ENCODE results near the gene RANBP10.

DNA sequence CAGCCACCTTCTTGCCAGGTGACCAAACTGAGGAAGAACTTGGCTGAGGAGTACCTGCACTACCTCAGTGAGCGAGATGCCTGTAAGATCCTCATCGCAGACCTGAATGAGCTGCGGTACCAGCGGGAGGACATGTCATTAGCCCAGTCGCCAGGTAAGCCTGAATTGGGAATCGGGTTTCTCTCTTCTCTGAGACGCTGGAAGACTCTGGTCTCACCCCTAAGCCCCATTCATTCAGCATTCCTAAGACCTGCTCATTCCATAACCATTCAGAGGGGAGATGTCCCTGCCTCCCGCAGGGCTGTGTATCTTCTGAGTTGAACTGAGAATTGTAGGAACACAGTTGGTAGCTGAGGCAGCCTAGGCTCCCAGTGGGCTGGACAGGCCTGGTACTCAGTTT lies 18.8 kb upstream of the RANBP10 start:
- TF ChIP-seq SMARCB1 (IDR thresholded peaks at IDR 0.05; ENCODE audit: insufficient read length, low read depth), result no peak
- TF ChIP-seq POLR3A (IDR thresholded peaks at IDR 0.05; ENCODE audit: borderline replicate concordance, extremely low read depth, insufficient read depth, insufficient read length), result no peak
- TF ChIP-seq DNMT1 (IDR thresholded peaks at IDR 0.05), result no peak
- no peak for TF ChIP-seq CREB1 (IDR thresholded peaks at IDR 0.05)
- no peak for TF ChIP-seq CREB1 (CRISPR knock-in tag; IDR thresholded peaks at IDR 0.05)
- TF ChIP-seq CTCF (IDR thresholded peaks at IDR 0.05 in 2 of 3, conservative IDR thresholded peaks at IDR 0.05 in 1 of 3; ENCODE audit: insufficient read depth in 2 of 3, low read depth in 1 of 3, low read length in 3 of 3), result no peak
- TF ChIP-seq, protein P1, sequence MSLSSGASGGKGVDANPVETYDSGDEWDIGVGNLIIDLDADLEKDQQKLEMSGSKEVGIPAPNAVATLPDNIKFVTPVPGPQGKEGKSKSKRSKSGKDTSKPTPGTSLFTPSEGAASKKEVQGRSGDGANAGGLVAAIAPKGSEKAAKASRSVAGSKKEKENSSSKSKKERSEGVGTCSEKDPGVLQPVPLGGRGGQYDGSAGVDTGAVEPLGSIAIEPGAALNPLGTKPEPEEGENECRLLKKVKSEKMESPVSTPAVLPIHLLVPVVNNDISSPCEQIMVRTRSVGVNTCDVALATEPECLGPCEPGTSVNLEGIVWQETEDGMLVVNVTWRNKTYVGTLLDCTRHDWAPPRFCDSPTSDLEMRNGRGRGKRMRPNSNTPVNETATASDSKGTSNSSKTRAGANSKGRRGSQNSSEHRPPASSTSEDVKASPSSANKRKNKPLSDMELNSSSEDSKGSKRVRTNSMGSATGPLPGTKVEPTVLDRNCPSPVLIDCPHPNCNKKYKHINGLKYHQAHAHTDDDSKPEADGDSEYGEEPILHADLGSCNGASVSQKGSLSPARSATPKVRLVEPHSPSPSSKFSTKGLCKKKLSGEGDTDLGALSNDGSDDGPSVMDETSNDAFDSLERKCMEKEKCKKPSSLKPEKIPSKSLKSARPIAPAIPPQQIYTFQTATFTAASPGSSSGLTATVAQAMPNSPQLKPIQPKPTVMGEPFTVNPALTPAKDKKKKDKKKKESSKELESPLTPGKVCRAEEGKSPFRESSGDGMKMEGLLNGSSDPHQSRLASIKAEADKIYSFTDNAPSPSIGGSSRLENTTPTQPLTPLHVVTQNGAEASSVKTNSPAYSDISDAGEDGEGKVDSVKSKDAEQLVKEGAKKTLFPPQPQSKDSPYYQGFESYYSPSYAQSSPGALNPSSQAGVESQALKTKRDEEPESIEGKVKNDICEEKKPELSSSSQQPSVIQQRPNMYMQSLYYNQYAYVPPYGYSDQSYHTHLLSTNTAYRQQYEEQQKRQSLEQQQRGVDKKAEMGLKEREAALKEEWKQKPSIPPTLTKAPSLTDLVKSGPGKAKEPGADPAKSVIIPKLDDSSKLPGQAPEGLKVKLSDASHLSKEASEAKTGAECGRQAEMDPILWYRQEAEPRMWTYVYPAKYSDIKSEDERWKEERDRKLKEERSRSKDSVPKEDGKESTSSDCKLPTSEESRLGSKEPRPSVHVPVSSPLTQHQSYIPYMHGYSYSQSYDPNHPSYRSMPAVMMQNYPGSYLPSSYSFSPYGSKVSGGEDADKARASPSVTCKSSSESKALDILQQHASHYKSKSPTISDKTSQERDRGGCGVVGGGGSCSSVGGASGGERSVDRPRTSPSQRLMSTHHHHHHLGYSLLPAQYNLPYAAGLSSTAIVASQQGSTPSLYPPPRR (CRISPR knock-in tag; IDR thresholded peaks at IDR 0.05; ENCODE audit: borderline replicate concordance), result no peak
- TF ChIP-seq CBFB (CRISPR knock-in tag; IDR thresholded peaks at IDR 0.05), result no peak
- TF ChIP-seq, protein P2, sequence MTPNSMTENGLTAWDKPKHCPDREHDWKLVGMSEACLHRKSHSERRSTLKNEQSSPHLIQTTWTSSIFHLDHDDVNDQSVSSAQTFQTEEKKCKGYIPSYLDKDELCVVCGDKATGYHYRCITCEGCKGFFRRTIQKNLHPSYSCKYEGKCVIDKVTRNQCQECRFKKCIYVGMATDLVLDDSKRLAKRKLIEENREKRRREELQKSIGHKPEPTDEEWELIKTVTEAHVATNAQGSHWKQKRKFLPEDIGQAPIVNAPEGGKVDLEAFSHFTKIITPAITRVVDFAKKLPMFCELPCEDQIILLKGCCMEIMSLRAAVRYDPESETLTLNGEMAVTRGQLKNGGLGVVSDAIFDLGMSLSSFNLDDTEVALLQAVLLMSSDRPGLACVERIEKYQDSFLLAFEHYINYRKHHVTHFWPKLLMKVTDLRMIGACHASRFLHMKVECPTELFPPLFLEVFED (CRISPR knock-in tag; conservative IDR thresholded peaks at IDR 0.05), result no peak
- no peak for TF ChIP-seq SMAD1 (IDR thresholded peaks at IDR 0.05; ENCODE audit: low read depth, low read length, partially characterized antibody)
